Measurements from ENCODE around the gene TMEM37. TPM values are rescaled to one million over a fixed set of nuclear protein-coding genes. Genes with fewer than 3 reads are reported as not detected.

The TMEM37 gene
- polyA plus RNA-seq, 2 donors = 3.4 to 4.0 TPM

DNA sequence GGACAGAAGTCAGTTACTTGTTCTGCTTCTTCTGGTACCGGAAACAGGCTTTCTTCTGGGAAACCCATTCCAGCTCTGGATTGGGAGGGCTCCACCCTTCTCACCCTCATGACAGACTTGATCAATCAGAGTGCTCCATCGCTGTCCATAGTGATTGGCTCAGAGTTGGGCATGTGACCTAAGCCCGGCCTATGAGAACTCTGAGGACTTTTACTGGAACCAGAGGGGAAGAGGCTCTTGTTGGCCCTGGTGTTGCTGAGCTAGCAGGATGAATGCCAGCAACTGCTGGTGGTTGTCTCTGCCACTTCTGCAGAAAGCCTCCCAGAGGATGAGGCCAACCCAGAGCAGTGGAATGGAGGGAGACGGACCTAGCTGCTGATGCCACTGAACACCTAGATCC lies 33.3 kb downstream of the TMEM37 start:
- Histone ChIP-seq H3K27ac (ENCODE audit: low read depth in 2 of 2, low read length in 1 of 2) (no peak overlapping the region), H3K27me3 (ENCODE audit: control insufficient read depth in 1 of 2, insufficient read depth in 2 of 2, low read length in 2 of 2) (no peaks in the 10 kb centered on the region), H3K4me1 (ENCODE audit: control insufficient read depth in 2 of 2, insufficient read depth in 2 of 2, low read length in 1 of 2) (no peaks in the 10 kb centered on the region), H3K36me3 (ENCODE audit: control insufficient read depth in 2 of 2, insufficient read depth in 2 of 2, low read length in 1 of 2) (no peaks in the 10 kb centered on the region), H3K4me3 (ENCODE audit: low read depth in 1 of 2, low read length in 2 of 2) (no peak overlapping the region), H3K9me3 (ENCODE audit: control insufficient read depth in 2 of 2, insufficient read depth in 1 of 2, low read depth in 1 of 2, low read length in 1 of 2) (no peaks in the 10 kb centered on the region)
- 91 to 94% methylated on average over 4 of the region's 4 CpGs for WGBS, 2 donors

DNA sequence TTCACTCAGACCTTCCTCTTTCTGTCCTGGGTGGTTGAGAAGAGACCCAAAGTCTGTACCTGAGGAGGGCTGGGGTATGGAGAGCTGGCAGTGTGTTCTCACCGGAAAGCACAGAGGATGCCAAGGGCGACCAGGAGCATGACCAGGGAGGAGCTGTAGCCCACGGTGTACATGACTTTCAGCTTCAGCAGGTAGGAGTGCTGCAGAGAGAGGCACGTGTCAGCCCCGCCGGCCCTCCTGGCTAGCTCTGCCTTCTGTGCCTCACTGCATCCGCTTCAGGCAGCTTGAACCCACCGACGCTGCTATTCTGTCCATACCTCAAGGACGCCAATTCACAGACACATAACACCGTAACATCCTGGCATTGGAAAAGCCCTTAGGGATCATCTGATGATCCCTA lies 34.0 kb downstream of the TMEM37 start:
- H3K27ac ChIP-seq (ENCODE audit: low read depth in 2 of 2, low read length in 1 of 2) = no peak overlapping the region
- H3K36me3 ChIP-seq (ENCODE audit: control insufficient read depth in 2 of 2, insufficient read depth in 2 of 2, low read length in 1 of 2) = no peaks in the 10 kb centered on the region
- no peak overlapping the region for H3K4me3 ChIP-seq (ENCODE audit: low read depth in 1 of 2, low read length in 2 of 2)
- no peaks in the 10 kb centered on the region for H3K9me3 ChIP-seq (ENCODE audit: control insufficient read depth in 2 of 2, insufficient read depth in 1 of 2, low read depth in 1 of 2, low read length in 1 of 2)
- WGBS, 2 donors = 93% methylated on average over 11 of the region's 11 CpGs
- H3K4me1 ChIP-seq (ENCODE audit: control insufficient read depth in 2 of 2, insufficient read depth in 2 of 2, low read length in 1 of 2) = no peaks in the 10 kb centered on the region
- no peaks in the 10 kb centered on the region for H3K27me3 ChIP-seq (ENCODE audit: control insufficient read depth in 1 of 2, insufficient read depth in 2 of 2, low read length in 2 of 2)

DNA sequence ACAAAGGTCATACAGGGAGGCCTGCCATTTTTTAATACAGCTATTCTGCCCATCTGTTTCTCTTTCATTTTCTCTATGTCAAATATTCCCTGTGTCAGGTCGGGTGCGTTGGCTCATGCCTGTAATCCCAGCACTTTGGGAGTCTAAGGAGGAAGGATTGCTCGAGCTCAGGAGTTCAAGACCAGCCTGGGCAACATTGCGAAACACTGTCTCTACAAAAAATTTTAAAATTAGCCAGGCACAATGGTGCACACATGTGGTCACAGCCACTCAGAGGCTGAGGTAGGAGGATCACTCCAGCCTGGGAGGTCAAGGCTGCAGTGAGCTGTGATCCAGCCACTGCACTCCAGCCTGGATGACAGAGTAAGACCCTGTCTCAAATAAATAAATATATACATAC lies 34.7 kb downstream of the TMEM37 start:
- Histone ChIP-seq H3K4me1 (ENCODE audit: control insufficient read depth in 2 of 2, insufficient read depth in 2 of 2, low read length in 1 of 2) (no peaks in the 10 kb centered on the region), H3K9me3 (ENCODE audit: control insufficient read depth in 2 of 2, insufficient read depth in 1 of 2, low read depth in 1 of 2, low read length in 1 of 2) (no peaks in the 10 kb centered on the region), H3K27ac (ENCODE audit: low read depth in 2 of 2, low read length in 1 of 2) (no peak overlapping the region), H3K4me3 (ENCODE audit: low read depth in 1 of 2, low read length in 2 of 2) (no peak overlapping the region), H3K36me3 (ENCODE audit: control insufficient read depth in 2 of 2, insufficient read depth in 2 of 2, low read length in 1 of 2) (no peaks in the 10 kb centered on the region), H3K27me3 (ENCODE audit: control insufficient read depth in 1 of 2, insufficient read depth in 2 of 2, low read length in 2 of 2) (no peaks in the 10 kb centered on the region)
- 73 to 83% methylated on average over 4 of the region's 4 CpGs for WGBS, 2 donors

DNA sequence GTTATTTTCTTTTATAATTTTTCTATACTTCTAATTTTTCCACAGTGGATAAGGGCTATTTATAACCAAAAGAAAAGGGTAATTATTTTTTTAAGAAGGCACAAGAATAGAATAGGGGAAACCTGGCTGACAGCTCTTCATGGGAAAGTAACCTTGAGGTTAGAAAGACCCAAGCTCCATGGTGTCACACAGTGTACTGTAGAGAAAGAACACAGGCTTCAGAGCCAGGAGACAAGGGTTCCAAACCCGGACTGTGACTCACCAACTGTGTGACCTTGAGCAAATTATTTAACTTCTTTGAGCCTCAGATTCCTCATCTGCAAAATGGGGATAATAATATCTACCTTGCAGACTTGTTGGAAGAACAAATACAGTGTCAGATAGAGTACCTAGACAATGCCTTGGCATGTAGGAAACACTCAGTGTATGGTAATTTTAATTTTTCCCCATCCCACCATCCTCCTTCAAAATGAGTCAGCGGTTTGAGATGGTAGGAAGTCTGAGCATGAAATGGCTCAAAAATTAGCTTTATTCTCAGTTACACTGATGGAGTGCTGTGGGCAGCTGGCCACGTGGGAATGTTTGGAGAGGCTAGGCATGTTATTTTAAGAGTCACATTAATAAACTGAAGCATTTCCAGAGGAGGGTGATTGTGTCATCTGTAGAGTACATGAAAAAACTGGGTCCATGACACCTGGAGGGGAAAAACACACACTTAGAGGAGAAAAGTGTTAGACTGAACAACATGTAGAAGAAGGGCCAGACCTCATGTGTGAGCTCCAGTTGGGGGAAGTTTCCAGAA lies 36.7 kb downstream of the TMEM37 start:
- H3K9me3 ChIP-seq (ENCODE audit: control insufficient read depth in 2 of 2, insufficient read depth in 1 of 2, low read depth in 1 of 2, low read length in 1 of 2) = no peaks in the 10 kb centered on the region
- H3K27me3 ChIP-seq (ENCODE audit: control insufficient read depth in 1 of 2, insufficient read depth in 2 of 2, low read length in 2 of 2) = no peaks in the 10 kb centered on the region
- H3K4me3 ChIP-seq (ENCODE audit: low read depth in 1 of 2, low read length in 2 of 2) = no peak overlapping the region
- H3K27ac ChIP-seq (ENCODE audit: low read depth in 2 of 2, low read length in 1 of 2) = no peak overlapping the region
- H3K4me1 ChIP-seq (ENCODE audit: control insufficient read depth in 2 of 2, insufficient read depth in 2 of 2, low read length in 1 of 2) = no peaks in the 10 kb centered on the region
- WGBS, 2 donors = 43 to 55% methylated on average over 3 of the region's 3 CpGs
- H3K36me3 ChIP-seq (ENCODE audit: control insufficient read depth in 2 of 2, insufficient read depth in 2 of 2, low read length in 1 of 2) = no peaks in the 10 kb centered on the region

DNA sequence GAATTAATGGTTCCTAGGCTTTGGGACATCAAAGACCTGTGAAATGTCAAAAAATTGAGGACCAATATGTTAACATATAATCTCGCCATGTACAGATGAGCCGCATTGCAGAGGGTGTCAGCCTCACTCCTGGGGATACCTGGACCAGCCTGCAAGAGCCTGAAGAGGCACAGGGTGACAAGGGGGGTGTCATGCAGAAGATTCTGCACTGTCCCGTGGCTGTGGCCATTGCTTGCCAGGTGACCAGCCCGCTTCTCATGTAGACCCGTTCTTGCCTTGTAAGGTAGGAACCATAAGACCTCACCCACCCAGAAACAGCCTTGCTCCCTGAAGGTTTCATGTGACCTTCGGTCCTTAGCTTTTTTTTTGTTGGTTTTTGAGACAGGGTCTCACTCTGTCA lies 37.5 kb downstream of the TMEM37 start:
- H3K9me3 ChIP-seq (ENCODE audit: control insufficient read depth in 2 of 2, insufficient read depth in 1 of 2, low read depth in 1 of 2, low read length in 1 of 2) = no peaks in the 10 kb centered on the region
- H3K36me3 ChIP-seq (ENCODE audit: control insufficient read depth in 2 of 2, insufficient read depth in 2 of 2, low read length in 1 of 2) = no peaks in the 10 kb centered on the region
- 81 to 87% methylated on average over 6 of the region's 6 CpGs for WGBS, 2 donors
- no peaks in the 10 kb centered on the region for H3K27me3 ChIP-seq (ENCODE audit: control insufficient read depth in 1 of 2, insufficient read depth in 2 of 2, low read length in 2 of 2)
- no peak overlapping the region for H3K27ac ChIP-seq (ENCODE audit: low read depth in 2 of 2, low read length in 1 of 2)
- H3K4me3 ChIP-seq (ENCODE audit: low read depth in 1 of 2, low read length in 2 of 2) = no peak overlapping the region
- H3K4me1 ChIP-seq (ENCODE audit: control insufficient read depth in 2 of 2, insufficient read depth in 2 of 2, low read length in 1 of 2) = no peaks in the 10 kb centered on the region

DNA sequence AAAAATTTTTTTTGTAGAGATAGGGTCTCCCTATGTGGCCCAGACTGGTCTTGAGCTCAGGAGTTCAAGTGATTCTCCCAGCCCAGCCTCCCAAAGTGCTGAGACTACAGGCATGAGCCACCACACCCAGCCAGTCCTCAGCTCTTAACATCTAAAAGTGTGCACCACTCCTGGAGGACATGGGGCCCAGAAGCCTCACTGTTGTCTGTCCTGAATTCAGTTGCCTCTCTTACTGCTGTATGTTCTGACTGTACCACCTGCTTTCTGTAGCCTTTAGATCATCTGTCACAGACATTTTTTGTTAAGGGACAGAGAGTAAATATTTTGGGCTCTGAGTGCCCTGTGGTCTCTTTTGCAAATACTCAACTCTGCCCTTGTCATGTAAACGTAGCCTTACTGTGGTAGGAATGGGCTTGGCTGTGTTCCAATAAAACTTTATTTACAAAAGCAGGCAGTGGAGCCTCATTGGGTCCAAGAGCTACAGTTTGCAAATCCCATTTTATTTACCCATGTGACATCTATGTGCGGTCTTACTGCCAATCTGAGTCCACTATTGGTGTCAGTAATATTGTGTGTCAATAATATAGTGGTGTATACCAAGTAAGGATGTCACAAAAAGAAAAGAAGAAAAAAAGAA lies 38.1 kb downstream of the TMEM37 start:
- Histone ChIP-seq H3K27ac (ENCODE audit: low read depth in 2 of 2, low read length in 1 of 2) (no peak overlapping the region), H3K4me3 (ENCODE audit: low read depth in 1 of 2, low read length in 2 of 2) (no peak overlapping the region), H3K4me1 (ENCODE audit: control insufficient read depth in 2 of 2, insufficient read depth in 2 of 2, low read length in 1 of 2) (no peaks in the 10 kb centered on the region), H3K27me3 (ENCODE audit: control insufficient read depth in 1 of 2, insufficient read depth in 2 of 2, low read length in 2 of 2) (no peaks in the 10 kb centered on the region), H3K36me3 (ENCODE audit: control insufficient read depth in 2 of 2, insufficient read depth in 2 of 2, low read length in 1 of 2) (no peaks in the 10 kb centered on the region), H3K9me3 (ENCODE audit: control insufficient read depth in 2 of 2, insufficient read depth in 1 of 2, low read depth in 1 of 2, low read length in 1 of 2) (no peaks in the 10 kb centered on the region)
- 24 to 66% methylated on average over 2 of the region's 2 CpGs for WGBS, 2 donors

DNA sequence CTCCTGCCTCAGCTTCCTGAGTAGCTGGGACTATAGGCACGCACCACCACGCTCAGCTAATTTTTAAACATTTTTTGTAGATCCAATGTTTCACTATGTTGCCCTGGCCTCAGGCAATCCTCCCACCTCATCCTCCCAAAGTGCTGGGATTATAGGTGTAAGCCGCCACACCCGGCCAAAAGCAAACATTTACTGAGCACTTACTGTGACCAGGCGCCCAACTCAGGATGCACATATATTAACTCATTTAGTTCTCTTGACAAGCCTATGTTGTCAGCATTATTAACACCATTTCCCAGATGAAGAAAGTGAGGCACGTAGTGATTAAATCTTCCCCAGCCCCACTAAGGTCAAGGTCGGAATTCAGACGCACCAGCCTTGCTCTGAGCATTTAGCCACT lies 41.1 kb downstream of the TMEM37 start:
- Histone ChIP-seq H3K4me3 (ENCODE audit: low read depth in 1 of 2, low read length in 2 of 2) (no peak overlapping the region), H3K36me3 (ENCODE audit: control insufficient read depth in 2 of 2, insufficient read depth in 2 of 2, low read length in 1 of 2) (no peaks in the 10 kb centered on the region), H3K27me3 (ENCODE audit: control insufficient read depth in 1 of 2, insufficient read depth in 2 of 2, low read length in 2 of 2) (no peaks in the 10 kb centered on the region), H3K27ac (ENCODE audit: low read depth in 2 of 2, low read length in 1 of 2) (no peak overlapping the region), H3K4me1 (ENCODE audit: control insufficient read depth in 2 of 2, insufficient read depth in 2 of 2, low read length in 1 of 2) (no peaks in the 10 kb centered on the region), H3K9me3 (ENCODE audit: control insufficient read depth in 2 of 2, insufficient read depth in 1 of 2, low read depth in 1 of 2, low read length in 1 of 2) (no peaks in the 10 kb centered on the region)
- 80 to 84% methylated on average over 8 of the region's 8 CpGs for WGBS, 2 donors

DNA sequence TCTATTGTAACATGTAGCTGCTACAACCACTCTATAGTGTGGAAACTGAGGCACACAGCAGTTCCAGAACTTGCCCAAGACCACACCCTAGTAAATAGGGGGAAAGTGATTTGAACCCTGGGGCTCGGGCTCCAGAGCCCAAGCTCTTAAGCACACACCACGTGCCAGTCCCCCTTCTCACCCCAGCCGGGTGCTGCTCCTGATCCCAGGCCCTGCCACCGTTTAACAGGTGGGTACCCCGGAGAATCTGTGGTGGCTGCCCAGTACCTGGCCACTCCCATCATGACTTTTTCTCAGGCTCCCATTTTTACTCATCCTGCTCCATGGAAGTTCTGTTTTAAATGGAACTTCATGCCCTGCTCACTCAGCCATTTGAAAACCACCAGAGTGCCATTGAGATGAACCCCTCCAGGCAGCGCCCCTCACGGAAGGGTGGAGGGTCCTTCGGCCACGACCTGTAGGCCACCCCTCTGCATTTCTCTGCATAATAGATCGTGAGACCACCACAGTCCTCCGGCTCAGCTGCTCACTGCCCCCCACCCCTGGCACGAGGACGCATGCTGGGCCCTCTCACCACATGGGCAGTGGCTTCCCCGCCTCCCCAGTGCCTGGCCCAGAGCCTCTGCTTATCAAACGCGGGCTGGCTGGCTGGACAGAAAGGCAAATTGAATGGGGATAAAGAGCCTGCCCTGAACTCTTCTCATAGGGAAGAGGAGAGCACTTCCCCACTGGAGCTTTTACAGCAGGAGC lies 42.1 kb downstream of the TMEM37 start:
- Histone ChIP-seq H3K9me3 (ENCODE audit: control insufficient read depth in 2 of 2, insufficient read depth in 1 of 2, low read depth in 1 of 2, low read length in 1 of 2) (no peaks in the 10 kb centered on the region), H3K36me3 (ENCODE audit: control insufficient read depth in 2 of 2, insufficient read depth in 2 of 2, low read length in 1 of 2) (no peaks in the 10 kb centered on the region), H3K4me1 (ENCODE audit: control insufficient read depth in 2 of 2, insufficient read depth in 2 of 2, low read length in 1 of 2) (no peaks in the 10 kb centered on the region), H3K4me3 (ENCODE audit: low read depth in 1 of 2, low read length in 2 of 2) (no peak overlapping the region), H3K27ac (ENCODE audit: low read depth in 2 of 2, low read length in 1 of 2) (no peak overlapping the region), H3K27me3 (ENCODE audit: control insufficient read depth in 1 of 2, insufficient read depth in 2 of 2, low read length in 2 of 2) (no peaks in the 10 kb centered on the region)
- WGBS, 2 donors = 88 to 89% methylated on average over 16 of the region's 16 CpGs

DNA sequence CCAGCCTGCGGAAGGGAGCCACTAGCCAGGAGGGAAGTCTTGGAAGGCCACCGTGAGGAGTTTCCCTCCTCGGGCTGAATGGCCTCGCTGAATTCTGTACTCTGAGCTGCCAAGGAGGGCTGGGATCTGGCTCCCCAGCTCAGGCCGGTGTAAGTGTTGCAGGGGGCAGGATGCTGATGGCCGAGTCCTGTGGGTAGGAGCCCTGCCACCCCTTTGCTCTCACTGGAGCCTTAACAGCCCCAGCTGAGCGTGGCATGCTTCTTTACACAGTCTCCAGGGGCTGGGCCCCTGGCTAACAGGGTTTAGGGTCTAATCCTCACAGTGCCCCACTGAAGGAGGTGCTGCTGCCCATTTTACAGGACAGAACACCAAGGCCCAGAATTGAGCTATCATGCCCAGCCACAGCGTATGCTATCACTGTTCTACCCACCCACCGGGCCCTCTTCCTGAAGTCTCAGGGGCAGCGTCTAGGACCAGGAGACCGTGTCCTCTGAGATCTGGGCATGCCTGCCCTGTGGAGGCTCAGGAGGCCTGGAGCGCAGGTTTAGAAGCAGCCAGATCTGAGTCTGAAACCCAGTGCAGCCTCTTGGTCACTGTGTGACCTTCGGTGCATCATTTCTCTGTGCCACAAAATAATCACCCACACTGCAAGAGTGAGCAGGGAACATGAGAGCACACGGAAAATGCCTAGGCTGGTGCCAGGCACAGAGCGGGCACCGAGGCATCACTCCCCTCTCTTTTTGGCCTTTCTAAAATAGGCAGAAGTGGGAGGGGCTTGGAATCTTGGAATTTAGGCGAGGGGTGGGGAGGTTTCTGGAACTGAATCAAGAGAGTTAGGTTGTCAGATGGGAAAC lies 42.9 kb downstream of the TMEM37 start:
- no peaks in the 10 kb centered on the region for H3K4me1 ChIP-seq (ENCODE audit: control insufficient read depth in 2 of 2, insufficient read depth in 2 of 2, low read length in 1 of 2)
- H3K9me3 ChIP-seq (ENCODE audit: control insufficient read depth in 2 of 2, insufficient read depth in 1 of 2, low read depth in 1 of 2, low read length in 1 of 2) = no peaks in the 10 kb centered on the region
- no peaks in the 10 kb centered on the region for H3K27me3 ChIP-seq (ENCODE audit: control insufficient read depth in 1 of 2, insufficient read depth in 2 of 2, low read length in 2 of 2)
- 84 to 85% methylated on average over 17 of the region's 17 CpGs for WGBS, 2 donors
- no peak overlapping the region for H3K27ac ChIP-seq (ENCODE audit: low read depth in 2 of 2, low read length in 1 of 2)
- no peak overlapping the region for H3K4me3 ChIP-seq (ENCODE audit: low read depth in 1 of 2, low read length in 2 of 2)
- no peaks in the 10 kb centered on the region for H3K36me3 ChIP-seq (ENCODE audit: control insufficient read depth in 2 of 2, insufficient read depth in 2 of 2, low read length in 1 of 2)

All from esophagus (tissue), 2 donors.